SK-N-SH (cell line): ENCODE results near the gene RNF19B.

Experiments used
- CHD2 ChIP-seq: fragments of 150-350 bp; IDR thresholded peaks from 2 replicates; pipeline ENCODE4 v1.6.1; 2018; ENCODE audit warnings: low read length; ENCODE audit not compliant: partially characterized antibody
- CTCF ChIP-seq: fragments of 200-600 bp; sonication (generic); IDR thresholded peaks from 2 replicates; pipeline ENCODE4 v1.6.1; 2017; ENCODE audit warnings: antibody characterized with exemption, mild to moderate bottlenecking, moderate library complexity
- FOXM1 ChIP-seq: IDR thresholded peaks from 2 replicates; pipeline ENCODE4 v1.4.0; 2012; ENCODE audit warnings: low read depth, mild to moderate bottlenecking
- MAX ChIP-seq: IDR thresholded peaks from 2 replicates; pipeline ENCODE4 v1.4.0; 2012; ENCODE audit warnings: low read depth
- MXI1 ChIP-seq: IDR thresholded peaks from 2 replicates; pipeline ENCODE4 v1.6.1; 2012; ENCODE audit warnings: mild to moderate bottlenecking, low read depth, low read length, improper control_type of control experiment
- NRF1 ChIP-seq: IDR thresholded peaks from 2 replicates; pipeline ENCODE4 v1.6.1; 2012; ENCODE audit warnings: low read depth, mild to moderate bottlenecking, low read length
- POLR2AphosphoS5 ChIP-seq: IDR thresholded peaks from 2 replicates; pipeline ENCODE4 v1.6.1; 2012; ENCODE audit warnings: low read depth, low read length
- RAD21 ChIP-seq: IDR thresholded peaks from 2 replicates; pipeline ENCODE4 v1.6.1; 2012; ENCODE audit warnings: mild to moderate bottlenecking, low read length
- RFX5 ChIP-seq: IDR thresholded peaks from 2 replicates; pipeline ENCODE4 v1.6.1; 2012; ENCODE audit warnings: mild to moderate bottlenecking, improper control_type of control experiment, low read length
- SMC3 ChIP-seq: IDR thresholded peaks from 2 replicates; pipeline ENCODE4 v1.6.1; 2012; ENCODE audit warnings: low read depth, low read length, improper control_type of control experiment
- TCF12 ChIP-seq: IDR thresholded peaks from 2 replicates; pipeline ENCODE4 v1.4.0; 2012
- YY1 ChIP-seq: IDR thresholded peaks from 2 replicates; pipeline ENCODE4 v1.4.0; 2012; ENCODE audit warnings: low read depth, mild to moderate bottlenecking

GRCh38 chr1:32894681-32895080, 69.9 kb downstream of the RNF19B start:
- TF ChIP-seq CTCF (no peak), YY1 (no peak), FOXM1 (no peak), CHD2 (no peak), MAX (no peak), MXI1 (no peak), POLR2AphosphoS5 (no peak), RAD21 (no peak), RFX5 (no peak), NRF1 (no peak), SMC3 (no peak), TCF12 (no peak)
